ENCODE data around the gene TAF11L13.
"Not testable (repeated sequence)": the region's sequence is repeated elsewhere in the genome, so short reads cannot be mapped to it uniquely, and the experiment has no call there.

TAF11L13 gene

GRCh38 chr5:17631788-17632187, at the start of gene TAF11L13:
Gene TAF11L13 (plus strand): TSS chr5:17632088.
- DNase-seq (ENCODE audit: low spot score) = not testable (repeated sequence)

- DNase-seq (ENCODE audit: low spot score) = not testable (repeated sequence)
Measured at GRCh38 chr5:17585658-17586057, 46.2 kb upstream of the TAF11L13 start, which contains the start of gene TAF11L7. Gene TAF11L7 (minus strand): TSS chr5:17585758.

- DNase-seq (ENCODE audit: low spot score) = not testable (repeated sequence)
Measured at GRCh38 chr5:17590860-17591259, 41.0 kb upstream of the TAF11L13 start, which contains the start of gene TAF11L8. Gene TAF11L8 (minus strand): TSS chr5:17590960.

- not testable (repeated sequence) for DNase-seq (ENCODE audit: low spot score)
Measured at GRCh38 chr5:17594255-17594654, 37.6 kb upstream of the TAF11L13 start, which contains the start of gene TAF11L9. Gene TAF11L9 (minus strand): TSS chr5:17594394.

GRCh38 chr5:17597728-17598127, 34.2 kb upstream of the TAF11L13 start, which contains the start of gene TAF11L10:
Gene TAF11L10 (minus strand): TSS chr5:17597828.
- DNase-seq (ENCODE audit: low spot score) = not testable (repeated sequence)

GRCh38 chr5:17603880-17604279, 28.0 kb upstream of the TAF11L13 start, which contains the start of gene TAF11L11:
Gene TAF11L11 (plus strand): TSS chr5:17604183.
- not testable (repeated sequence) for DNase-seq (ENCODE audit: low spot score)

GRCh38 chr5:17604951-17605350, 26.9 kb upstream of the TAF11L13 start:
- DNase-seq (ENCODE audit: low spot score) = no peak

GRCh38 chr5:17607461-17607860, 24.4 kb upstream of the TAF11L13 start:
- DNase-seq (ENCODE audit: low spot score) = not testable (repeated sequence)

- DNase-seq (ENCODE audit: low spot score) = not testable (repeated sequence)
Measured at GRCh38 chr5:17610092-17610491, 21.8 kb upstream of the TAF11L13 start, which contains the start of gene TAF11L12. Gene TAF11L12 (plus strand): TSS chr5:17610392.

- no peak for DNase-seq (ENCODE audit: low spot score)
Measured at GRCh38 chr5:17614872-17615605, 16.8 kb upstream of the TAF11L13 start.

GRCh38 chr5:17619354-17619753, 12.5 kb upstream of the TAF11L13 start:
- no peak for DNase-seq (ENCODE audit: low spot score)

- no peak for DNase-seq (ENCODE audit: low spot score)
Measured at GRCh38 chr5:17620627-17621026, 11.3 kb upstream of the TAF11L13 start.

- no peak for DNase-seq (ENCODE audit: low spot score)
Measured at GRCh38 chr5:17625686-17626085, 6.2 kb upstream of the TAF11L13 start.

GRCh38 chr5:17634160-17634559, 2.3 kb downstream of the TAF11L13 start, which contains the start of gene TAF11L14:
Gene TAF11L14 (plus strand): TSS chr5:17634460.
- no peak for DNase-seq (ENCODE audit: low spot score)

- DNase-seq (ENCODE audit: low spot score) = not testable (repeated sequence)
Measured at GRCh38 chr5:17649232-17649631, 17.3 kb downstream of the TAF11L13 start.

- DNase-seq (ENCODE audit: low spot score) = not testable (repeated sequence)
Measured at GRCh38 chr5:17655201-17655759, 23.4 kb downstream of the TAF11L13 start.

GRCh38 chr5:17655921-17656320, 24.0 kb downstream of the TAF11L13 start:
- DNase-seq (ENCODE audit: low spot score) = no peak

GRCh38 chr5:17663182-17663581, 31.3 kb downstream of the TAF11L13 start:
- DNase-seq (ENCODE audit: low spot score) = no peak

- no peak for DNase-seq (ENCODE audit: low spot score)
Measured at GRCh38 chr5:17665836-17666235, 33.9 kb downstream of the TAF11L13 start.

- DNase-seq (ENCODE audit: low spot score) = no peak
Measured at GRCh38 chr5:17666726-17667235, 34.9 kb downstream of the TAF11L13 start.

GRCh38 chr5:17670353-17670752, 38.5 kb downstream of the TAF11L13 start:
- no peak for DNase-seq (ENCODE audit: low spot score)

- no peak for DNase-seq (ENCODE audit: low spot score)
Measured at GRCh38 chr5:17678751-17679324, 47.0 kb downstream of the TAF11L13 start.
